H4 (cell line): ENCODE data around the gene ZSWIM5. TPM values are rescaled to one million over a fixed set of nuclear protein-coding genes. Genes with fewer than 3 reads are reported as not detected.

Experiments used
- DNase-seq: peaks from one replicate; pipeline ENCODE4 v3.0.0-alpha.2; 2015; ENCODE audit warnings: low spot score
- total RNA-seq: library from RNA; depleted of rRNA; stranded (reverse); fragments of >200 nt; shearing (Covaris generic); gene quantifications from 2 replicates; pipeline ENCODE4 v1.2.3, GENCODE V29; 2014

The ZSWIM5 gene
- total RNA-seq, 1 experiment from 2014 or later, result 1.6 TPM

DNA sequence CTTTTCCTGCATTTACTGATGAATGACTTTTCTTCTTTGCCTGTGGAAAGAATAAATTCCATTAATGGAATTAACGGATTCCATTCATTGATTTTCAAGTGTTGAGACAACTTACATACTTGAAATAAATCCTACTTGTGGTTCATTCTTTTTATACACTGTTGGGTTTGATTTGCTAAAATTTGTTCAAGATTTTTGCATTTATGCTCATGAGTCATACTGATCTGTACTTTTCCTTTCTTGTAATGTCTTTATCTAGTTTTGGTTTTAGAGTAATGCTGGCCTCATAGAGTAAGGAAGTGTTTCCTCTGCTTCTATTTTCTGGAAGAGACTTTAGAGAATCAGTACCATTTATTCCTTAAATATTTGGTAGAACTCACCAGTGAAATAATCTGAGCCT, 180.0 kb downstream of the ZSWIM5 start:
- no peak for DNase-seq

DNA sequence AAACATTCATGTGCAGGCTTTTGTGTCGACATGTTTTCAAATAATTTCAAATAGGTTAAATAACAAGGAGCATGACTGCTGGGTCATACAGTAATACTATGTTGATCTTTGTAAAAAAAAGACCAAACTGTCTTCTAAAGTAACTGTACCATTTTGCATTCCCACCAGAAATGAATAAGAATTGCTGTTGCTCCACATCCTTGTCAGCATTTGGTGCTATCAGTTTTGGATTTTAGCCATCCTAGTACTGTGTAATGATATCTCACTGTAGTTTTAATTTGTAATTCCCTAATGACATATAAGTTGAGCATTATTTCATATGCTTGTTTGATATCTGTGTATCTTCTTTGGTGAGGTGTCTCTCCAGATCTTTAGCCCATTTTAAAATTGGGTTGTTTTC, 182.7 kb downstream of the ZSWIM5 start:
- no peak for DNase-seq

GRCh38 chr1:45018599-45019230, 187.7 kb downstream of the ZSWIM5 start:
- DNase-seq, result peak; percentile 75

GRCh38 chr1:45016767-45017166, 189.6 kb downstream of the ZSWIM5 start:
- no peak for DNase-seq

- DNase-seq, result no peak
Observed at GRCh38 chr1:45016090-45016697, 190.2 kb downstream of the ZSWIM5 start.

DNA sequence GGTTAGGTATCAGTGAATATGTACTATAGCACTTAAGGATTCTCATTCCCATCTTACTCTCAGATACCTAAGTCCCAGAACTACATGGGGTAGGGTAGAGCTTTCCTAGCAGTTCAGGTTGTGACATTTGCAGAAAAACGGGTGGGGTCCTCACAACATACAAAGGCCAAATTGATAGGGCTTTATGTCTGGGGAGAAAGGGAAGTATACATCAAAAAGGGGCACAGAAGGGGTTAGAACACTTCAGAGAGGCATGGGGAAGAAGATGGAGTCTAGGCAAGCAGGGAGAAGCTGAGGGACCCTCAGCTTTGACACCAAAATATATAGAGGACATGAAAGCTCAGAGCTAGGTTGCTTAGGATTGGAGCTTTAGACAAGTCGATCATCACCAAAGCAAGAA, 190.7 kb downstream of the ZSWIM5 start:
- DNase-seq, result no peak

DNA sequence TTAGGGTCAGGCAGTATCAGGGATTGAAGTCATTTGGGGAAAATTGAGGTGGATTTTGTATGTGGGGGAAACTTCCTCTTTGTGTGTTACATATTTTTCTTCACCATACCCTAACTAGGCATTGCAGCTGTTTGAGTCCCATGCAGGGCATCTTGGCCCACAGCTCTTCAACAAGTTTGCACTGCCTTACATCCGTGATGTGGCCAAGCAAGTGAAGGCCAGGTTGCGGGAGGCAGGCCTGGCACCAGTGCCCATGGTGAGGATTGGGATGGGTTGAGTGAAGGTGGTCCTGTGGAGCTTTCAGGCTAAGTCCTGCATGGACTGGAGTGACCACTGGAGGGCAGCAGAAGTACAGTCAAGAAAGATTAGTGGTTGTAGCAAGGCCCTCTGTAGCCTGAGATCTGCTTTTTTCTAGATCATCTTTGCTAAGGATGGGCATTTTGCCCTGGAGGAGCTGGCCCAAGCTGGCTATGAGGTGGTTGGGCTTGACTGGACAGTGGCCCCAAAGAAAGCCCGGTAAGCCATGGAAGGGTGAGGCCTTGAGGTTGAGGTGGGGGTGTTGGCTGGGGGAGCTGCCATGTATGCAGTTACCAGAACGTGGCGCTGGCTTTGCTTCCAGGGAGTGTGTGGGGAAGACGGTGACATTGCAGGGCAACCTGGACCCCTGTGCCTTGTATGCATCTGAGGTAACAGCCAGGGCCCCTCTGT, 191.9 kb downstream of the ZSWIM5 start:
- DNase-seq, result peak; percentile 83

DNA sequence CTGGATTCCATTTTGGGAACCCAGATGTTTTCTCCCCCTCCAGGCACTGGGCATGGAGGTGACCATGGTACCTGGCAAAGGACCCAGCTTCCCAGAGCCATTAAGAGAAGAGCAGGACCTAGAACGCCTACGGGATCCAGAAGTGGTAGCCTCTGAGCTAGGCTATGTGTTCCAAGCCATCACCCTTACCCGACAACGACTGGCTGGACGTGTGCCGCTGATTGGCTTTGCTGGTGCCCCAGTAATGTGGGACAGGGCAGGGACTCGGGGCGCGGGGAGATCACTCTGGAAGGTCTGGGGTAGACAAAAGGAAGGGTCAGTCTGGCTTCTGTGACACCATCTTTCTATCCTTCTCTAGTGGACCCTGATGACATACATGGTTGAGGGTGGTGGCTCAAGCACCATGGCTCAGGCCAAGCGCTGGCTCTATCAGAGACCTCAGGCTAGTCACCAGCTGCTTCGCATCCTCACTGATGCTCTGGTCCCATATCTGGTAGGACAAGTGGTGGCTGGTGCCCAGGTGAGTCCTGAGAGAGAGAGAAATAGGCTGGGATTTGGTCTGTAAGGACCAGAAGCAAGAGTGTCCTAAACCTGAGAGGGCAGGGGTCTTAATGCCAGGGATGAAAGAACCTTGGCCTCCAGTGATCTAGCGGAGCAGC, 192.7 kb downstream of the ZSWIM5 start:
- no peak for DNase-seq

GRCh38 chr1:45012639-45013278, 193.6 kb downstream of the ZSWIM5 start:
- DNase-seq, result peak; percentile 63

DNA sequence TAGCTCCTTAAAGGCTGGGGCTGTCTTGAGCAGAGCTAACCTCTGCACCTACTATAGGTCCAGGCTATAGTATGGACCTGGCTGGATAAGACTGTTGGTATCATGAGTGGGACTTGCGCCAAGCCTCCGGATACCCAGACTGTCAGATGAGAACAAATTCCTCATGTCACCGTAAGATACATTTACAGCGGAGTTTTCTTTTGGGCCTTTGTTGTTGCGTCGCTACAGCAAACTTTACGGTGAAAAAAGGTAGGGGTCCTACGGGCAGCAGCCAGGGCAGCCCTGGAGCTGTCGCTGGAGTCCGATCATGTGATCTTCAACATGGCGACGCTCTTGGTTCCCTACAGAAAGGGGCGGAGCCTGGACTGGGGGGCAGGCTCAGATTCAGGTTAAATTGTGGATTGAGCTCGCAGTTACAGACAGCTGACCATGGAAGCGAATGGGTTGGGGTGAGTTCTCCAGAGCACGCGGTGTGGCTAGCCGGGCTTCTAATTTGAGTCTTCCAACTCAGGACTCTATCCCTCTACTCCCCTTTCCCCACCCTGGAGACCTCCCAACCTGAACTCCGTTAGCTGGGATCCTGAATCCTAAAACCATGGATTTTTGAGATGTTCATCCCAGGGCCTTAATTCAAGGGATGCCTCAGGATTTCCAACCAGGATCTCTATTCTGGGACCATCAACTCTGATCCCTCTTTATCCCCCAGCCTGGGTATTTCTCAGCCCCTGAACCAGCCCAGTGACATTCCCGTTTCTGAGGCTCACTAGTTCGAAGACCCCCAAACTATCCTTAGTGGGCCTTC, 194.4 kb downstream of the ZSWIM5 start, which contains the start of gene UROD:
UROD (plus strand) TSS at position 418 of the 802 bp plus-strand sequence; CDS start at position 430, 12 bp downstream.
- peak; percentile 98 for DNase-seq

DNA sequence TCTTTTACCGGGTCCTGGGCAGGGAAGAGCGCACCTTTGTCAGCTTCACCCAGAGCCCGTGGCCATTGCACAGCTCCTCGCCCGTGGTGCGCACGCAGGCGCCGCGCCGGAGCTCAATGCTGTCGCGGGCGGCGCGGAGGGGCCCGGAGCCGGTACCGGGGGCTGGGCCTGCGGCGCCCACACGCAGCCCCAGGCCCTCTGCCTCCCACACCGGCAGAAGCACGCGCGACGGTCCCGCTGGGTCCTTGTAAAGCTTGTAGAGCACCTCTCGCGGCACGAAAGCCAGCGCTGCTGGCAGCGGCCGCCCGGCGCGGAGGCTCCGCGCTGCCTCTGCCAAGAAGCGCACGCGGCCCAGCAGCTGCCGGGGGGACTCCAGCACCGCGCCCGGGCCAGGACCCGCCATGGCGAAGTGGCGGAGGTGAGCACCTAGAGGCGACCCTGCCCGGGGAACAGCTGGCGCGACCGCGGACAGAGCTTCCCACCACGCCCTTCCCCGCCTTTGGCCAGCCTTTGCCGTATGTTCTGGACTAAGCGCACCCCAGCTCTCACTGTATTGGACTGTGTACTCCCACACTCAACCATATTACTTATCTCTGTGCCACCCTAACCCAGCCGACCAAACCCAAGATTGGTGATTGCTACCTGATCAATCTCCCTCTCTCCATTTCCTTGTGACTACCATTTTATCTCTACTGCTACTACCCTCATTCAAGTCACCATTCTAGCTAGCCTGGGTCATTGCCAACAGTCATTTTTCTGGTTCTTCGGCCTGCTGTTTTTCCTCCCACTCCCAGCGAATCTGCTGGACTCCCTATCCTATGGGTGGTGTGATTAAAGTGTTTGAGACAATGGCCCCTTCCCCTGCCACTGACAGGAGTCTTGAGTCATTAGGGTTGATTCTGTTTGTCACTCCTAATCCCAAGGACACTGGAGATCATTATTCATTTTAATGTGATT, 195.3 kb downstream of the ZSWIM5 start, which contains the start of gene HECTD3:
HECTD3 (minus strand) TSS at position 470 of the 957 bp plus-strand sequence; CDS start at position 403, 67 bp downstream.
- peak; percentile 85 for DNase-seq

DNA sequence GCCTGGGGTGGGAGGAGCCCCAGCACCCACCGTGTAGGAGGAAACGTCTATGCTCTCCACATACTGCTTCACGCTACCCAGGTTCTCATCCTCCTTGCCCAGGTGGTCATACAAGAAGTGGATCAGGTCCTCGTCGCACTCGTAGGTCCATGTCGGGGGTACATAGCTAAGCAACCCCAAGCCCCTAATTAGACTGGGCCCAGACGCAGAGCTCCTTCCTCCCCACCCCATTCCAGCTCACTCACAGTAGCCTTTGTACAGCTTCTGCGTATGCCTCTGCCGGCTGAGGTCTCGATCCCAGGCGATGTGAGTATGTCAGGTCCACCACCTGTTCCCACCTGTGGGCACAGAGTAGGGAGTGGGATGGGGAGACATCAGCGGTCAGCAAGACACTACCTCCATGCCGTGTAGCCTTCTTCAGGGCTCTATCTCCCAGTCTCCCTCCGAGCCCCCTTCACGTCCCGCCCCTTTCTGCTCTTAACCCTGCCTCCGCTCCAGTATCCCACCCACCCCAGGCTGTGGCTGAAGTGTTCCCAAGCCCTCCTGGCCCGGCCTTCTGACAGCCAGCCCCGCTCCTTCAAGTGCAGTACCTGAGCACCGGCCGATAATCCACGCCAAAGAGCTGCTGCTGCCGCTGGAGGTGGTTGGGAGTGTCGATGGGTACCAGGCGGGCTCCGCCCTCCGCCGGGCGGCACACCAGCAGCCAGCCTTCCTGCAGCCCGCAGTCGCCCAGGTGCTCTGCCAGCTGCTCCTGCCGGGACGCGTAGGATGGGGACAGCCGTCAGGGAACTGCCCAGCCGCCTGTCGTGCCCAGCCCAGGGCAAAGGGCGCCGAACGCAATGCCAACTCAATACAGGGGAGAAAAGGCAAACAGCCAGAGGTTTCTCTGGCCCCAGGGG, 196.2 kb downstream of the ZSWIM5 start:
- no peak for DNase-seq

GRCh38 chr1:45009296-45009865, 197.0 kb downstream of the ZSWIM5 start:
- DNase-seq, result no peak

- DNase-seq, result no peak
Observed at GRCh38 chr1:45008516-45008915, 197.9 kb downstream of the ZSWIM5 start.

GRCh38 chr1:45008076-45008475, 198.3 kb downstream of the ZSWIM5 start:
- no peak for DNase-seq

GRCh38 chr1:45007311-45007710, 199.1 kb downstream of the ZSWIM5 start:
- DNase-seq, result no peak

GRCh38 chr1:45005761-45006160, 200.6 kb downstream of the ZSWIM5 start:
- no peak for DNase-seq

DNA sequence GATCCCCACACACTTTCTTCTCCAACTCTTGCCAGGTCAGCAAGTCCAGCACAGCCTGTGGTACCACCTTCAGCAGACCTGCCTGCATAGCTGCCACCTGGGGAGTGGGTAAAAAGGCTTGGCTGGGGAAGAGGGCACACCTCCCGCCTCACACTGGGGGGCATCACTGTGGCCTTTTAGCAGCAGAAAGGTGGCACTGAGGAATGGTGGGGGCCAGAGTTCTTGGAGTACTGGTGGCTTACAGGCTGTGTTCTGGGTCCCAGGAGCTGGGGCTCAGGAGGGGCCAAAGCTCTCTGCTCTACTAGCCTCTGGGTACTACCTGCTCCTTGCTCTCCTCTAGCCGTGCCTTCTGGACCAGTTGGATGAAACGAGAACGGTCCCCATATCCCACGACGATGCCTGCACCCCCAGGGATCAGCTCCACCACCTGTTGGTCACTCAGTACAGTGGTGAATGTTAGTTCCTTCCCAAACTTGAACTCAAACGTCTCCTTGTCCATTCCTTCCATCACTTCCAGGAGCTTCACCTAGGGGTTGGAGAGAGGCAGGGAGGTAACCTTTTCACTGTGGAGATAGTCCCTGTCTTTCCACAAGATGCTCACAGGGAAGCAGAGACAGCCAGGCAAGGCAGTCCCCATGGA, 202.0 kb downstream of the ZSWIM5 start:
- DNase-seq, result no peak
